RPMI7951 (cell line): ENCODE data around the gene SAP25. TPM values are rescaled to one million over a fixed set of nuclear protein-coding genes. Genes with fewer than 3 reads are reported as not detected.
"Not testable (repeated sequence)": the region's sequence is repeated elsewhere in the genome, so short reads cannot be mapped to it uniquely, and the experiment has no call there.

ENCODE experiments used
- DNase-seq: peaks from one replicate; pipeline ENCODE4 v3.0.0-alpha.2; 2012; ENCODE audit warnings: low read depth
- total RNA-seq: library from RNA; depleted of rRNA; stranded (reverse); fragments of >200 nt; shearing (Covaris generic); gene quantifications from 2 replicates; pipeline ENCODE4 v1.2.3, GENCODE V29; 2014

Gene SAP25
- total RNA-seq, 1 experiment from 2014 or later, result not detected

GRCh38 chr7:100561491-100562194 is 12.1 kb downstream of the SAP25 start:
- DNase-seq, result no peak

DNA sequence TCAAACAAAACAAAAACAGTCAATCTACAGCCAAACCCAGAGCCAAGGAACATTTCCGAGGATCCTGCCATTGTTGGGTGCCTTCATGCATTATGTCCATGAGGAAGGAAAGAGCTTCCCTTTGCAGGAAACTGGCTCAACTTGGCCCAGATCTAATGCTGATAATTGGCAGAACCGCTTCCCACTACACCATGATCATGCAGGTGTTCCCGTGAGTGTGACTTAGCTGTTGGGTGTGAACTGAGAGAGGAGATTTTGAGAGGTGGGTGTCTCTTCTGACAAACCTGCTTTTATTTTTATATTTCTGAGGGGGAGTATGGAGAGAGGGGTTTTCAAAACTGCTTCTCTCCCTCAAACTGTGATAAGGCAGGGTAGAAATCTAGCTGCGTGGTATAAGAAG is 14.6 kb downstream of the SAP25 start:
- no peak for DNase-seq

GRCh38 chr7:100556541-100556940 is 17.2 kb downstream of the SAP25 start:
- no peak for DNase-seq

- no peak for DNase-seq
These were observed 18.0 kb downstream of the SAP25 start for GRCh38 chr7:100555701-100556100.

DNA sequence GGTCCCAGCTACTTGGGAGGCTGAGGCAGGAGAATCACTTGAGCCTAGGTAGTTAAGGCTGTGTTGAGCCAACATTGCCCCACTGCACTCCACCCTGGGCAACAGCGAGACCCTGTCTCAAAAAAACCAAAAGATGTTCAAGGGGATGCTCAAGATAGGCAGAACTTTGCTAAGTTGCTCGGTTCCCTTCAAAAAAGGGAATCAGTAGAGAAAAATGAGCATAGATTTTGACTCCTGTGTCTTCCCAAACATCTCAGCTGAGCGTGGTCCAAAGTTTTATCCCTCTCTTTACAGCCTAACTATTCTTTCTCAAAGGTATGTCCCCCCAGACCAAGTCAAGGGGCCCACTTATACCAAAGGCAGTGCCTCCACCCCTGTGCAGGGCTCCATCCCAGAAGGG is 20.7 kb downstream of the SAP25 start:
- DNase-seq, result no peak

- no peak for DNase-seq
These were observed 21.2 kb downstream of the SAP25 start for GRCh38 chr7:100552532-100552931.

DNA sequence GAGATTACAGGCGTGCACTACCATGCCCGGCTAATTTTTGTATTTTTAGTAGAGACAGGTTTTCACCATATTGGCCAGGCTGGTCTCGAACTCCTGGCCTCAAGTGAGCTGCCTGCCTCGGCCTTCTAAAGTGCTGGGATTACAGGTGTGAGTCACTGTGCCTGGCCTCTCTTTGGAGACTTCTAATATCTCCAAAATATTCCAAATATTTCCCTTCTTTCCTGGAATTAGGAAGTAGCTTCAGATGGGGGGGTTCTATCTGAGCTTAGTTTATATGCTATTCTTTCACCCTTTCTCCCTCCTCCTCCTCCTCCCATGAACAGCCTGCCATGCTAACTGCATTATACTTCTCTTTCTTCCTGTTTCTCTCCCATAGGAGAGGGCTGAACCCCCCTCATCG is 25.3 kb downstream of the SAP25 start:
- not testable (repeated sequence) for DNase-seq

- DNase-seq, result no peak
These were observed 25.8 kb downstream of the SAP25 start for GRCh38 chr7:100547872-100548271.

GRCh38 chr7:100546926-100547800 is 26.5 kb downstream of the SAP25 start:
- no peak for DNase-seq

GRCh38 chr7:100546129-100546925 is 27.4 kb downstream of the SAP25 start:
- DNase-seq, result no peak

DNA sequence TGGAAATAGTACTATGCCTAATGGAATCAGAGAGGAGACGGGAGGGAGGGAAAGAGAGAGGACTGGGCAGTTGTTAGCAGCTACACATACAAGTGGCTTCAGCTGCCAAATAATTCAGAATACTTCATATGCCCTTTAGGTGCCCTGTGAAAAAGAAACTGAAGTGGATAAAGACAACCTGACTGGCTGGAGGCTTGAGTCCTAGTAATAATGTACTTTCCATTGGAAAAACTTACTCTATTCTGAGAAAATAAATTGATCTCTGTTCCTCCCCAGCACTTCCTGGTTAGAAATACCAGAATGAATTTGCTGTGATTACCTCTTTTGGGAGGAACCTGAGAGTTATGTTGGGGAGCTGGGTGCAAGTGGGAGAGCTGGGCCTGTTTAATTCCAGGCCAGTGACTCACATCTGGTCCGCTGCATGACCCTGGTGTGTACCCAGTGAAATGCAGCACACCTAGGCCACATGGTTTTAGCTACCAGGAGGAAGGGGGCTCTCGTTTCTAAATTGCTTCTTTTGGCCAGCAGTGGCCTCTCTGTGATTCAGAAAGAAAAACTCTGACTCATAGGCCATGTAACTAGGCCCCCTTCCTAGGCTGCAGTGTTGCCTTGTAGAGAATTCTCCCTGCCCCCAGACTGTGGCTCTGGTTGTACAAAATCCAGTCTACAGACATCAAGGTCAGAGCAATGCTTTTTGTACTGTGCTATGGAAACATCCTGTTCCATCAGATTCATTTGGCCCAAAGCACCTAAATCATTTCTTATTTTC is 28.2 kb downstream of the SAP25 start:
- peak; percentile 83 for DNase-seq

DNA sequence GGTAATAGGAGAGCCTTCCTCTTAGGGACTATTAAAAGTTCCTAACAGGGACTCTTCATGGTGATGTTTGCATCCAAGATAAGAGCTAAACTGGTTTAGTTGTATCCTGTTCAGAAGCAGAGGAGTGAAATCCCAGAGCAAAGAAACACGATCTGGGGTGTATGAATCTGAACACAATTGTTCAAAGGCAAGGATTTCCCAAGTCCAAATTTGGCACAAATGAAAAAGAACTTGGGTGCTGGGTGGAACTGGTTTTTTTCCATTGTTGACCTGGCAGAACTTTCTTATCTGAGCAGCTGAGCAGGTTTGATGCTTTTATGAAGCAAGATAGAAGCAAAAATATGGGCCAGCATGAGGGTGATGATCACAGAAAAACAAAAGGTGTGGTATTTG is 28.7 kb downstream of the SAP25 start:
- no peak for DNase-seq

DNA sequence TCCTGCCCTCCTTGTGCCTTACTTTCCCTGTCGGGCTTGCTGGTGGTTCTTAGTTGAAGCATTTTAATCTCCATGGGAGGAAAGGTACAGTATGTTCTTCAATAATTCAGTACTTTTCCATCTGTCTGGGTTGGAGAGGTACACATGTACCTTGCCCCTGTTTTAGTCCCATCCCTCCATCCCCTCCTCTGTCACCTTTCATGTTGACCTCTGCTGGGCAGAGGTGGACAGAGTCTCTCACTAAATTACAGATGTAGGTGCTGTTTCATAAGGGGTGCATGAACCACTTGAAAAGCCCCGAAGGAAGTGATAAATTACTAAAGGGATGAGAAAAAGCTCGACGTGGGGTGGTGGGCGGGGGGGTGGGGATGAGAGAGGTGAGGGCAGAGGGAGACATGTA is 29.3 kb downstream of the SAP25 start:
- DNase-seq, result no peak

GRCh38 chr7:100543586-100543985 is 30.1 kb downstream of the SAP25 start:
- no peak for DNase-seq

GRCh38 chr7:100541309-100541708 is 32.4 kb downstream of the SAP25 start:
- DNase-seq, result not testable (repeated sequence)

DNA sequence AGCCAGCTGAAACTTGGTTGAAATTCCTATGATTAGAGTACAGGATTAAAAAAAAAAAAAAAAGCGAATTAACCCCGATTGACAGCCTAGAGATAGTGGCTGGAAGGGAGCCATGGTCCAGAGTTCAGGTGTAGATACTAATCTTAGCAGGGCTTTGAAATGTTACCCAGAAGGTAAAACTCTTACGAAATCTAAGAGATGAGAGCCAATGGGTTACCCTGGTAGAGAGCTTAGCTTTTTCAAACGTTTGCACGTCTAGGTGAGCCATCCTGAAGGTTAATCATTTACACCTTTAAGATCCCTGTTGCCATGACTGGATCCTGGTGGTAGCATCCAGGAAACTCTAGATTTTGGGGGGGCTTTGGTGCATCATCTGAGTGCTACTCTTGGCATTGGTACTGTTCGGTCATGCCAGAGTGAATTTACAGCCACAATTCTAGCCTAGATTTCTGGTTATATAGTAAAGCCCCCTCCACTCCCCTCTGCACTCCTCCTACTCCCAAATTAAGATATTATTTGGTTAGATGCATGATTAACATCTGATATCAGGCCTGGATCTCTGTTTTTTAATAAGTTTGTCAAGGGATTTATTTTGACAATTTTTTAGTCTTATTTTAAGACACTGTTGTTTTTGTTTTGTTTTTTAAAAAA is 33.5 kb downstream of the SAP25 start:
- no peak for DNase-seq

DNA sequence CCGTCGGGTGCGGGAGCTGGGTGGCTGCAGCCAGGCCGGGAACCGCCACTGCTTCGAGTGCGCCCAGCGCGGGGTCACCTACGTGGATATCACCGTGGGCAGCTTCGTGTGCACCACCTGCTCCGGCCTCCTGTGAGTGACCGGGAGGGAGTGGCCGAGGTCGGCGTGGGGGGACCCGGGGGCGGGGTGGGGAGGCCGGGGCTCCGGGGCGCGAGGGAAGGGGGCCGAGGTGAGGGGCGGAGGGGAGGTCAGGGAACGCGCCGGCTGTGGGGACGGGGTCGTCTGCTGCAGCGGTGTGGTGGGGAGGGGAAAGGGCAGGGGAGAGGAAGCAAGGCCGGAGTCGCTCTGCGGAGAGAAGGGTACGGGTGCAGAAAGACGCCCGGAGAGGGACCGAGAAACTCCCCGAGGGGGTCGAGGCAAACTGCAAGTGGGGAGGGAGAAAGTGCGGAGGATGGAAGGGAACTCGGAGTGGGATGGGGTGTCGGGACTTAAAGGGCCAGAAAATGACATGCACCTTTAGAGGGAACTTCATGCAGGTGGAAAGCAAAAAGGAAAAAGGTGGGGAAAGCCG is 34.2 kb downstream of the SAP25 start:
- DNase-seq, result no peak

DNA sequence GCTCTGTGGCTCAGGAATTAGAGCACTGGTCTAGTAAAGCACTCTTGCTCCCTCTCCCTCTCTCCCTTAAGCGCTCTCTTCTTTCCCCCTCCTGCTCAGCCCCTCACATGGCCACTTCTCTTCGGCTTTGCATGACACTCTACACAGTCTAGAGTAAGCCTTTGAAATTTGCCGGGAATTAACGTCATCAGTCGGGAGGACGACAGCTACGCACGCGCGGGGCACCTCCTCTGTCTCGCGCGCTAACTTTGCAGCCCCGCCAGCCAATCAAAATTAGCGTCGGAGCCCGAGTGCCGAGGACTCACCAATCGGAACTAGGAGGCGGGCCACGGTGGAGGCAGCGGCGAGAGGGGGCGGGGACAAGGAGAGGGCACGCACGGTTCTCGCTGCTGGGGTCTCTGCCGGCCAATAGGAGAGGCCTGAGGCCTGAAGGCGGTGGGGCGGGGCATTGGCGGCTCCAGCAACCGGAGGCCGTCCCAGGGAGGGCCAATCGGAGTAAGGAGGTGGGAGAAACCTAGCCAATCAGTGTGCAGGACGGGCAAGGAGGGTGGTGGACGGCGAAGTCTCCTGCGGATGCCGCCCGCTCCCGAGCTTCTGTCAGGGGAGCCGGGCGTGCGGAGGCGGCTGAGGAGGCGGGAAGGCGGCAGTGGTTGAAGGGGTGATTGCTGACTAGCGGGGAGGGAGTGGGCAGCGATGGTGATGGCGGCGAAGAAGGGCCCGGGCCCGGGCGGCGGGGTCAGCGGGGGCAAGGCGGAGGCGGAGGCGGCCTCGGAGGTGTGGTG is 34.9 kb downstream of the SAP25 start, which contains the start of gene AGFG2:
TSS of gene AGFG2 (plus strand) at position 550 of the 782 bp plus-strand sequence. CDS start at position 694, 144 bp downstream.
- peak; percentile 100 for DNase-seq

GRCh38 chr7:100538348-100538653 is 35.4 kb downstream of the SAP25 start:
- DNase-seq, result no peak

GRCh38 chr7:100536695-100537094 is 37.0 kb downstream of the SAP25 start:
- DNase-seq, result not testable (repeated sequence)
